Epithelial cell of esophagus (primary cell): ENCODE measurements around the gene APEX1.

Source experiments
- DNase-seq: peaks from one replicate; pipeline ENCODE4 v3.0.0; 2010; ENCODE audit warnings: low read depth
- H3K4me3 ChIP-seq: 2 replicates; pipeline ENCODE4 v1.5.1; 2011; ENCODE audit warnings: mild to moderate bottlenecking, low read length, control low read depth
- TF ChIP-seq, protein P1 (sequence below): IDR thresholded peaks from 2 replicates; pipeline ENCODE4 v1.5.1; 2011; ENCODE audit warnings: low read depth, mild to moderate bottlenecking, low read length, control low read depth, inconsistent platforms; ENCODE audit not compliant: insufficient read depth; ENCODE audit errors: missing control alignments

APEX1 gene

DNA sequence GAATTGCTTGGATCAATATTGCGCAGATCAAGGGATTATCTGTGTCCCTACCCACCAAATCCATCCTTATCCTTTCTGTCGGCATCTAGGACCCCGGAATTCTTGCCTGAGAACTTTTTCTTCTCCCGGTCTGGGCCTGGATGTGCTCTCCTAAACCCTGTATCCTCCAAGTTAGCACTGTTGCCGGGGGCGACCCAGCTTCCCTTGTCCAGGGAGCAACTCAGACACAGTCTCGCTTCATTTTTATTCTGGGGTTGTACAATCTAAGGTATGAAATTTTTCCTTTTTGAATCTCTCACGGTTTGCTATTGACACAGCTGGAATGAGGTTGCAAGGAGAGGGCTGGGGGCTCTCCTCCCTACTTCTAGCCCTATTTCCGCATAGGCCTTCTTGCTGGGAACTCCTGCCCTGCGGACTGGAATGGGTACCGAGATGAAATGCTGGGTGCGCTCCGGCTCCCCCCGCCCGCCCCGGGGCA lies 13.8 kb downstream of the APEX1 start:
- no peak for DNase-seq
- TF ChIP-seq, protein P1, sequence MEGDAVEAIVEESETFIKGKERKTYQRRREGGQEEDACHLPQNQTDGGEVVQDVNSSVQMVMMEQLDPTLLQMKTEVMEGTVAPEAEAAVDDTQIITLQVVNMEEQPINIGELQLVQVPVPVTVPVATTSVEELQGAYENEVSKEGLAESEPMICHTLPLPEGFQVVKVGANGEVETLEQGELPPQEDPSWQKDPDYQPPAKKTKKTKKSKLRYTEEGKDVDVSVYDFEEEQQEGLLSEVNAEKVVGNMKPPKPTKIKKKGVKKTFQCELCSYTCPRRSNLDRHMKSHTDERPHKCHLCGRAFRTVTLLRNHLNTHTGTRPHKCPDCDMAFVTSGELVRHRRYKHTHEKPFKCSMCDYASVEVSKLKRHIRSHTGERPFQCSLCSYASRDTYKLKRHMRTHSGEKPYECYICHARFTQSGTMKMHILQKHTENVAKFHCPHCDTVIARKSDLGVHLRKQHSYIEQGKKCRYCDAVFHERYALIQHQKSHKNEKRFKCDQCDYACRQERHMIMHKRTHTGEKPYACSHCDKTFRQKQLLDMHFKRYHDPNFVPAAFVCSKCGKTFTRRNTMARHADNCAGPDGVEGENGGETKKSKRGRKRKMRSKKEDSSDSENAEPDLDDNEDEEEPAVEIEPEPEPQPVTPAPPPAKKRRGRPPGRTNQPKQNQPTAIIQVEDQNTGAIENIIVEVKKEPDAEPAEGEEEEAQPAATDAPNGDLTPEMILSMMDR: no peak
- peak overlapping the region; percentile 95 for H3K4me3 ChIP-seq

DNA sequence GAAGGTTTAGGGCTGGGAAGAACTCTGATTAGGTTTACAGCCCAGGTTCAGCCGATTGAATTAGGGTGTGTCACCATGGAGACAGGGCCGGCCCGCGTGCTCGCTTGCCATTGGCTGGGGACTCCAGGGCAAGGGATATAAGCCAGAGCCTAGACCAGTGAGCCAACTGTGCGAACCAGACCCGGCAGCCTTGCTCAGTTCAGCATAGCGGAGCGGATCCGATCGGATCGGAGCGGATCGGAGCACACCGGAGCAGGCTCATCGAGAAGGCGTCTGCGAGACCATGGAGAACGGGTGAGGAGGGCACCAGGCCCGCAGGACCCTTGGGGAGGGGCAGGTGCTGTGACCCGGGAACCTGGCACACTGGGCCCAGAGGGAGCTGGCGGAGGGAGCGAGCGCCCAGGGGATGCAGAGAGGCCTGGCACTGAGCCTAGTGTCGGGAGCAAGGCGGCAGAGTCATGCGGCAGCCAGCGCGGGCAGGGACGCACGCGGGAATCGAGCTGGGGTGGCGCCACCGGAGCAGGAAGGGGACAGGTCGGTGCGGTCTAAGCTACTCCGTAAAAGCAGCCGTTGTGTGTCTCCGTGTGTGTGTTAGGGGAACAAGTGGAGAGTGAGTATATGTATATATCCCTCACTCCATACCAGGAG lies 14.3 kb downstream of the APEX1 start, which contains the start of gene PNP:
PNP (plus strand) TSS at position 165 of the 648 bp plus-strand sequence; CDS start at position 284, 119 bp downstream.
- peak; percentile 94 for DNase-seq
- TF ChIP-seq, protein P1: no peak
- peak within 1 kb of the TSS; percentile 95 for H3K4me3 ChIP-seq

DNA sequence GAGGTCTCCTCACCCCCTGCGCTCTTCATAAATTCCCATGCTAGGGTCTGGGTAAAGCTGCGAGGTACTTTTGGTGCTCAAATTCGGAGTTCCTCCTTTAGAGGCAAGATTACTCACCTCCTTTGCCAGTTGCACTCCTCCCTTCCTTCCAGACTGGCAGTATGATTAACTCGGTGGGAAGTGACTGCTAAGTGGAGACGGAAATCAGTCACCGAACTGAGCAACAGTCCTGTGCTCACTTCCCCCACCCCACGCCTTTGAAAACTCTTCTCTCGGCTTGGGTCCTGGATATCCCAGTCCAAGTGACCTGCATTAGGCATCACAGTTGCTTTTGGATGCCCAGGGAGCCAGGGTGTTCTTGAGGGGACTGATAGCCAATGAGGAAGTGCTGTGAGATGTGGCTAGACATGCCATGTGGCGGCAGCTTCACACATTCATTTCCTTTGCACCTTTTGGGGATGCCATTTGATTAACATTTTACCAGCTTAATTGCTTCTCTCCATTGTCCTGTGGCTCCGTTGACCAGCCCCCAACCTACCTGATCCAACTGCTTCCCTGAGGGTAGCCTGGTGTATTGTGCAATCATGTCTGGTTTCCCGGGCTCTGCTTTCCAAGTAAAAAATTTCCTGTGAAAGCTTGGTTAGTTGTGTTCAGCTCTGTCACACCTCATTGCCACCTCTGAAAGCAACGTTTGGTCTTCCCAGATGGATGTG lies 15.0 kb downstream of the APEX1 start:
- peak; percentile 94 for DNase-seq

DNA sequence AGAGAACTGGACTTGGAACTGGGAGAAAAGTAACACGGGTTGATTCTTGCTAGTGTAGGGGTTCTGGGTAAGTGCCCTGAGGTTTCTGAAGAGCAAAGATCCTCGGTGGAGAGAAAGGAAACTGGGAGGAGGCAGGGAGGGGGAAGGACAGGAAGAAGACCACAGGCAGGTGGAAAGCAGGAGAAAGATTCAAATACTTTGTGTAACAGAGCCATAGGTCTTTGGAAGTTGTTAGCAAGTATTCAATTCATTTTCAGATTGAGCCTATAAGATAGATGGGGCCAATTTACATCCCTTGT lies 15.5 kb downstream of the APEX1 start:
- DNase-seq: no peak
- TF ChIP-seq, protein P1: no peak
- peak overlapping the region; percentile 95 for H3K4me3 ChIP-seq

More for the DNA sequence above, 15.0 kb downstream of the APEX1 start:
- TF ChIP-seq, protein P1: no peak
- peak overlapping the region; percentile 95 for H3K4me3 ChIP-seq

DNA sequence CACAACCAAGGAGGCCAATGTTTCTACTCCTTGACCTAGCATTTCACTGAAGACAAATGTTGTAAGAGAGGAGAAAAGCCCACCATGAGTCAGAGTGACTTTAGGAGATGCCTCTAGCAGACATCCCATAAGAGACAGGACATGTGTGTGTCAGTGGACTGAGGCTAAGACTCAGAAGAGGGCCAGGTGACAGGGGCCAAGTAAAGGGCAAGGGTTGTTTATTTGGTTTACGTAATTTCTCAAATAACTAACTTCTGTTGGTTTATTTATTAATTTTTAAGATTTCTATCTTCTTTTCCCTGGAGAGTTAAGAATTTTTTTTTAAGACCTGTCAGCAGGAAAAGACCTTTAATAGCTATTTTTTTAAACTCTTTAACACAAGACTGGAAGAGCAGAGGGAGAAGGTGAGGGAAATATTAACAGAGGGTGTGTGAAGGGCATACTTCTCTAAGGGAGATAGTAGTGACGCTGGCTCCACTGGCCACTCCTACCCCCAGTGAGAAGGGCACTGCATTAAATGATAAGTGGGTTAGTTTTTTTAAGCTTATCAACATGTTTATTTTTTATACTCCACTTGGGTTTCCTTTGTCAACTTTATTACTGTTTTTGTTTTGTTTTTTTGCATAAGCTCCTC lies 17.6 kb downstream of the APEX1 start:
- no peak overlapping the region for H3K4me3 ChIP-seq

DNA sequence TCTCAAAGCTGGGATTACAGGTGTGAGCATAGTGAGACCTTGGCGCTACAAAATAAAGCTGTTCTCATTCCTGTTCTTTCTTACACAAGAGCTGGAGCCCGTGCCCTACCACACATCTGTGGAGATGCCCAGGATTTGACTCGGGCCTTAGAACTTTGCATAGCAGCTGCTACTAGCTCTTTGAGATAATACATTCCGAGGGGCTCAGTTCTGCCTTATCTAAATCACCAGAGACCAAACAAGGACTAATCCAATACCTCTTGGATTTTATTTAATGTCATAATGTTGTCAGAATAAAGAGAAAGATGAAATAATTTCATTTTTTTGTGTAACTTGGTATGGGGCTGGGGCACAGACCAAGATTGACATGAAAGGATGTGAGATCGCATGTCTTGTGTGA lies 21.8 kb downstream of the APEX1 start:
- TF ChIP-seq, protein P1: no peak
- no peak for DNase-seq
- no peak overlapping the region for H3K4me3 ChIP-seq

More for the DNA sequence above, 17.6 kb downstream of the APEX1 start:
- TF ChIP-seq, protein P1: no peak
- DNase-seq: no peak
